Activated gamma-delta T cell treated with anti-CD3 and anti-CD28 coated beads, Interleukin-2, amount 50 U/mL, for 16 hours (primary cell): ENCODE results near the gene ETV1.

Experiments used
- DNase-seq: peaks from one replicate; pipeline ENCODE4 v3.0.0-alpha.2; 2020; ENCODE audit warnings: low read depth

Gene ETV1

GRCh38 chr7:13989126-13989948 is at the start of gene ETV1:
Gene ETV1 (minus strand): TSS chr7:13989666. CDS start chr7:13989052, 614 bp downstream.
- no peak for DNase-seq

GRCh38 chr7:14024406-14024805 is 34.9 kb upstream of the ETV1 start:
- no peak for DNase-seq

GRCh38 chr7:14023838-14024237 is 34.4 kb upstream of the ETV1 start:
- DNase-seq: no peak

- DNase-seq: no peak
Measured at GRCh38 chr7:14023342-14023741, 33.9 kb upstream of the ETV1 start.

- no peak for DNase-seq
Measured at GRCh38 chr7:14021069-14021468, 31.6 kb upstream of the ETV1 start.

GRCh38 chr7:14020339-14020900 is 31.0 kb upstream of the ETV1 start:
- DNase-seq: no peak

- no peak for DNase-seq
Measured at GRCh38 chr7:14018751-14019150, 29.3 kb upstream of the ETV1 start.

- no peak for DNase-seq
Measured at GRCh38 chr7:14016950-14017349, 27.5 kb upstream of the ETV1 start.

GRCh38 chr7:14013898-14014297 is 24.4 kb upstream of the ETV1 start:
- DNase-seq: no peak

- DNase-seq: no peak
Measured at GRCh38 chr7:14009453-14010418, 20.3 kb upstream of the ETV1 start.

- no peak for DNase-seq
Measured at GRCh38 chr7:14001139-14001538, 11.7 kb upstream of the ETV1 start.

- DNase-seq: no peak
Measured at GRCh38 chr7:14000247-14000646, 10.8 kb upstream of the ETV1 start.

GRCh38 chr7:13998866-13999265 is 9.4 kb upstream of the ETV1 start:
- DNase-seq: no peak

- DNase-seq: no peak
Measured at GRCh38 chr7:13992596-13992964, 3.1 kb upstream of the ETV1 start.

GRCh38 chr7:13991791-13992595 is 2.5 kb upstream of the ETV1 start:
- no peak for DNase-seq

GRCh38 chr7:13990984-13991790 is 1.7 kb upstream of the ETV1 start:
- DNase-seq: peak; percentile 39

GRCh38 chr7:13990319-13990983 is 985 bp upstream of the ETV1 start:
- no peak for DNase-seq

GRCh38 chr7:13989949-13990305 is 461 bp upstream of the ETV1 start:
- no peak for DNase-seq

- DNase-seq: no peak
Measured at GRCh38 chr7:13988731-13989125, 738 bp downstream of the ETV1 start.

GRCh38 chr7:13988065-13988464 is 1.4 kb downstream of the ETV1 start:
- no peak for DNase-seq

- DNase-seq: no peak
Measured at GRCh38 chr7:13987395-13987794, 2.1 kb downstream of the ETV1 start.
